K562 (cell line): ENCODE data around the gene GATB. TPM values are rescaled to one million over a fixed set of nuclear protein-coding genes. Genes with fewer than 3 reads are reported as not detected.

Experiments
- ATAC-seq: fragments of 200-7000 bp; cut with Tn5 transposase; 3 replicates; pipeline ENCODE4 v1.9.1; 2020; ENCODE audit warnings: moderate library complexity
- BruUV-seq: library from RNA; stranded (reverse); fragments of 400-500 nt; replicated peaks from 2 replicates; lab custom pipeline; 2021; lab: Mats Ljungman, UMichigan
- CTCF ChIA-PET: fragments of 300-600 bp; formaldehyde crosslinking; extraction: SDS; loops from one replicate; lab custom pipeline; 2021; ENCODE audit warnings: low intra/inter-chr PET ratio; lab: Yijun Ruan, JAX
- POLR2A ChIA-PET: fragments of 300-600, 350-650 bp; sonication (Branson Sonifier 250); formaldehyde crosslinking; extraction: SDS; loops from one replicate; lab custom pipeline; 2021; ENCODE audit warnings: antibody characterized with exemption, inconsistent platforms; lab: Yijun Ruan, JAX
- DNase-seq, 4 experiments: peaks; one replicate each; pipeline versions ENCODE4 v3.0.0 to v3.0.0-alpha.2; 2011 to 2018; ENCODE audit warnings: low spot score in 3 of 4, mixed read lengths in 3 of 4; ENCODE audit errors: extremely low read depth in 1 of 4
- FAIRE-seq: peaks from 2 replicates; lab custom pipeline; 2011; peaks lifted over from hg19 to GRCh38; lab: Jason Lieb, UNC
- H2AFZ ChIP-seq: 2 replicates; pipeline ENCODE4 v1.6.0; 2011; ENCODE audit warnings: low read depth, low read length, control low read depth, inconsistent platforms
- H3K27ac ChIP-seq: fragments of 200-600 bp; 3 replicates; pipeline ENCODE4 v1.8.0; 2011; ENCODE audit warnings: low read depth, mild to moderate bottlenecking, control low read depth, inconsistent platforms, low read length, moderate library complexity, mixed read lengths; ENCODE audit errors: extremely low read depth
- H3K27me3 ChIP-seq, 2 experiments: fragments of 300-600 bp in 1 of 2; 2 replicates in 1 of 2; 3 replicates in 1 of 2; pipeline versions ENCODE4 v1.6.0 to v1.8.0; 2011; ENCODE audit warnings: inconsistent platforms in 2 of 2, low read length in 2 of 2, mild to moderate bottlenecking in 1 of 2, mixed read lengths in 1 of 2, moderate library complexity in 1 of 2; ENCODE audit not compliant: control insufficient read depth in 2 of 2, insufficient read depth in 2 of 2
- H3K36me3 ChIP-seq: fragments of 300-600 bp; 3 replicates; pipeline ENCODE4 v1.8.0; 2011; ENCODE audit warnings: mild to moderate bottlenecking, low read length, inconsistent platforms; ENCODE audit not compliant: control insufficient read depth, insufficient read depth
- H3K4me1 ChIP-seq, 2 experiments: fragments of 200-600 bp in 1 of 2; replicated peaks in 1 of 2; 2 replicates in 1 of 2; 3 replicates in 1 of 2; pipeline versions ENCODE4 v1.5.1 to v1.8.0; 2011; ENCODE audit warnings: inconsistent platforms in 2 of 2, low read length in 2 of 2, mild to moderate bottlenecking in 1 of 2, mixed read lengths in 1 of 2, moderate library complexity in 1 of 2; ENCODE audit not compliant: control insufficient read depth in 2 of 2, insufficient read depth in 2 of 2
- H3K4me2 ChIP-seq: 2 replicates; pipeline ENCODE4 v1.6.1; 2011; ENCODE audit warnings: low read length, control low read depth, inconsistent platforms, mixed read lengths; ENCODE audit not compliant: insufficient read depth
- H3K4me3 ChIP-seq: fragments of 200-600 bp; sonication (generic), shearing (Covaris generic); 2 replicates; pipeline ENCODE4 v1.5.1; 2016; ENCODE audit warnings: control low read depth, inconsistent platforms
- H3K79me2 ChIP-seq: fragments of 200-600 bp; 3 replicates; pipeline ENCODE4 v1.8.0; 2011; ENCODE audit warnings: low read length, inconsistent platforms; ENCODE audit not compliant: control insufficient read depth, insufficient read depth
- H3K9ac ChIP-seq, 2 experiments: 2 replicates each; pipeline versions ENCODE4 v1.6.0 to v1.6.1; 2011; ENCODE audit warnings: low read depth in 2 of 2, low read length in 2 of 2, control low read depth in 1 of 2, inconsistent platforms in 1 of 2, mild to moderate bottlenecking in 1 of 2, mixed read lengths in 1 of 2; ENCODE audit not compliant: insufficient read depth in 1 of 2
- H3K9me1 ChIP-seq: one replicate; pipeline ENCODE4 v1.6.0; 2011; ENCODE audit warnings: inconsistent platforms, mild to moderate bottlenecking, low read length, moderate library complexity; ENCODE audit not compliant: control insufficient read depth, insufficient read depth
- H3K9me3 ChIP-seq: replicated peaks from 2 replicates; pipeline ENCODE4 v1.5.1; 2011; ENCODE audit warnings: low read depth, low read length, inconsistent platforms; ENCODE audit not compliant: control insufficient read depth, insufficient read depth
- H4K20me1 ChIP-seq: replicated peaks from 2 replicates; pipeline ENCODE4 v1.6.1; 2011; ENCODE audit warnings: low read length, inconsistent platforms, mixed read lengths; ENCODE audit not compliant: control insufficient read depth, insufficient read depth
- ARHGAP35 ChIP-seq: fragments of 450-650 bp; IDR thresholded peaks from 2 replicates; pipeline ENCODE4 v1.6.1; 2018; ENCODE audit not compliant: partially characterized antibody
- TAF15 ChIP-seq: fragments of 200-400 bp; formaldehyde crosslinking; IDR thresholded peaks from 2 replicates; pipeline ENCODE4 v1.6.1; 2017; ENCODE audit warnings: mild to moderate bottlenecking, low read depth, low read length, moderate library complexity
- VEZF1 ChIP-seq: fragments of 200-800 bp; sonication (Bioruptor generic); IDR thresholded peaks from 2 replicates; pipeline ENCODE4 v1.6.1; 2017; ENCODE audit warnings: missing genetic modification characterization, missing compliant biosample characterization
- ZNF431 ChIP-seq: sonication (generic); formaldehyde crosslinking; IDR thresholded peaks from 2 replicates; pipeline ENCODE4 v1.8.0; 2022; ENCODE audit warnings: mild to moderate bottlenecking, missing genetic modification reagents
- in situ Hi-C: fragments of 300-500 bp; cut with MboI; formaldehyde crosslinking; loops from 4 replicates; pipeline ENCODE4 v1.15.0; 2018; ENCODE audit warnings: inconsistent platforms, mixed read lengths
- intact Hi-C: fragments of 100-400 bp; cut with micrococcal nuclease; formaldehyde crosslinking; loops from 2 replicates; pipeline ENCODE4 v1.14.2; 2022
- polyA plus RNA-seq, 8 experiments: library from polyadenylated mRNA; depleted of rRNA in 4 of 8; stranded (reverse) in 5 of 8; unstranded in 3 of 8; fragments of >200 nt; fragmentation: Nextera tagmentation in 2 of 8; fragmentation: Illumina TruSeq in 1 of 8; extraction: Ambion mirVana in 2 of 8; extraction: Trizol in 1 of 8; gene quantifications; 2 replicates each; pipeline versions ENCODE4 v1.2.1 to v1.2.3, GENCODE V29; 2011 to 2014; ENCODE audit warnings: inconsistent platforms in 1 of 8, missing spikeins in 1 of 8
- total RNA-seq, 7 experiments: library from RNA; depleted of rRNA in 6 of 7; stranded (reverse); fragments of >200 nt in 6 of 7; fragmentation: Illumina TruSeq in 2 of 7; extraction: Trizol in 2 of 7; gene quantifications; 2 replicates each; pipeline versions ENCODE4 v1.2.1 to v1.2.3, GENCODE V29; 2011 to 2021; ENCODE audit warnings: low replicate concordance in 1 of 7
- TF ChIP-seq, protein P1 (sequence below): IDR thresholded peaks from 2 replicates; pipeline ENCODE4 v1.6.1; 2011; ENCODE audit warnings: borderline replicate concordance, low read depth, mild to moderate bottlenecking, moderate library complexity, low read length; ENCODE audit not compliant: insufficient read depth, poor library complexity, severe bottlenecking

GATB gene
- total and polyA plus RNA-seq, 9 of the 15 experiments (the other 6 are each of a cell fraction or from before 2014, with no cell fraction given), result 15.3 to 31.8 (median 26.2) TPM

GRCh38 chr4:151660676-151661075 lies 100.1 kb downstream of the GATB start:
- FAIRE-seq, result no peak
- in situ Hi-C loops, result no loop called here
- CTCF ChIA-PET, result no interaction called here

More at GRCh38 chr4:151660676-151661075, 100.1 kb downstream of the GATB start:
- no peaks in the 10 kb centered on the region for H3K79me2 ChIP-seq
- POLR2A ChIA-PET, result interaction anchor here (0.6 kb wide), 1 partner anchor 17 kb away, joined by 3 read pairs; no protein-coding TSS in a partner anchor
- H3K27ac ChIP-seq, result no peak overlapping the region
- H2AFZ ChIP-seq, result no peak overlapping the region
- peaks cover 30 to 67% of the 10 kb centered on the region in 2 experiments for H3K27me3 ChIP-seq
- no TSS peak for BruUV-seq
- H3K4me3 ChIP-seq, result no peak overlapping the region
- no peaks in the 10 kb centered on the region for H3K9me3 ChIP-seq
- H3K4me2 ChIP-seq, result no peak overlapping the region
- intact Hi-C loops, result no loop called here
- DNase-seq (no peak), ATAC-seq (no peak)
- no peaks in the 10 kb centered on the region for H3K36me3 ChIP-seq
- H3K9me1 ChIP-seq, result no peaks in the 10 kb centered on the region
- H3K9ac ChIP-seq, result no peak overlapping the region
- no peaks in the 10 kb centered on the region for H4K20me1 ChIP-seq
- TF ChIP-seq TAF15 (no peak), ARHGAP35 (no peak), VEZF1 (CRISPR knock-in tag) (no peak), ZNF431 (CRISPR knock-in tag) (no peak)
- TF ChIP-seq, protein P1, sequence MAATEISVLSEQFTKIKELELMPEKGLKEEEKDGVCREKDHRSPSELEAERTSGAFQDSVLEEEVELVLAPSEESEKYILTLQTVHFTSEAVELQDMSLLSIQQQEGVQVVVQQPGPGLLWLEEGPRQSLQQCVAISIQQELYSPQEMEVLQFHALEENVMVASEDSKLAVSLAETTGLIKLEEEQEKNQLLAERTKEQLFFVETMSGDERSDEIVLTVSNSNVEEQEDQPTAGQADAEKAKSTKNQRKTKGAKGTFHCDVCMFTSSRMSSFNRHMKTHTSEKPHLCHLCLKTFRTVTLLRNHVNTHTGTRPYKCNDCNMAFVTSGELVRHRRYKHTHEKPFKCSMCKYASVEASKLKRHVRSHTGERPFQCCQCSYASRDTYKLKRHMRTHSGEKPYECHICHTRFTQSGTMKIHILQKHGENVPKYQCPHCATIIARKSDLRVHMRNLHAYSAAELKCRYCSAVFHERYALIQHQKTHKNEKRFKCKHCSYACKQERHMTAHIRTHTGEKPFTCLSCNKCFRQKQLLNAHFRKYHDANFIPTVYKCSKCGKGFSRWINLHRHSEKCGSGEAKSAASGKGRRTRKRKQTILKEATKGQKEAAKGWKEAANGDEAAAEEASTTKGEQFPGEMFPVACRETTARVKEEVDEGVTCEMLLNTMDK, result no peak
- H3K4me1 ChIP-seq, result no peaks in the 10 kb centered on the region
